GM21381 (cell line): ENCODE results near the gene U2SURP.

ENCODE experiments used
- ATAC-seq: cut with Tn5 transposase; IDR thresholded peaks from one replicate; pipeline ENCODE4 v1.9.1; 2021; ENCODE audit warnings: mild to moderate bottlenecking, moderate library complexity; ENCODE audit not compliant: unreplicated experiment

The U2SURP gene

GRCh38 chr3:143001369-143002082, at the start of gene U2SURP:
Gene U2SURP (plus strand): TSS chr3:143001570. CDS start chr3:143001629, 59 bp downstream.
- ATAC-seq, result peak; percentile 88

GRCh38 chr3:142951794-142952193, 49.6 kb upstream of the U2SURP start:
- ATAC-seq, result no peak

DNA sequence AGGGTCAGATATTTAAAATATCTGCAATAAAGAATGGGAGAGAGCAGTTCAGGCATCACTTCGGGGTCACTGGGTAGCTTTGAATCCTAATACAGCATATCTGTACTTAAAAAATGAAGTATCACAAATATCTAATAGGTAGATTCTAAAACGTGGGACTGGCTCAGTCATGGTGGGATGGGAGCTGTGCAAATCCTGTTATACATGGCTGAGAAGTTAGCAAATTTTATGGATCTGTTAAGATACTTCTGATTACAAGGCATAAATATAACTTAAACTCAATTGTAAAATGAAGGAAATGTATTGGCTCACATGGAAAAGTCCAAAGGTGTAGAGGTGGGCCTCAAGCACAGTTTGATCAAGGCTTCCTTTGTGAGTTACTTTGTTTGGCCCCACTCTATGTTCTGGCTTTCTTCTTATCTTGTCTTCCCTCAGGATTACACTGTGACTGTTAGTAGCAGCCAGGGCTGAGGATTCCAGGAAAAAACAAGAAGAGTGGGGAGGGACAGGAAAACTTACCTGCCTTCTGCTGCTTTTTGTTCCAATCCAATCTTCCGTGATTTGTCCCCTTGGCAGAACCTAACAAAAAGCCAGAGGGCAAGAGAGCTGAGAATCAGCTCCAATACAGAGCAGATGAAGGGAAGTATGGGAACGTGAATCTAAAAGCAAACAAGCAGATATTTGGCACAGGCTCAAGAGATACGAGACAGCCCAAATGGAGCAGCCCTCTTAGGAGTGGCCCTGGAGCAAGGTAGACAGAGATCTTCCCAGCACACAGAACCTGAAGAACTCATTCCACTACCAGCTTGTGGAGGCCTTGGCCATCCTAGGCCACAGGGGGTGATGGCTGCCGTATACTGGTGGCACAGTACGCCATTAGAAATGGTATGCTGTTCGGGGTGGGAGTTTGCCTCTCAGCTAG, 48.8 kb upstream of the U2SURP start:
- ATAC-seq, result no peak

DNA sequence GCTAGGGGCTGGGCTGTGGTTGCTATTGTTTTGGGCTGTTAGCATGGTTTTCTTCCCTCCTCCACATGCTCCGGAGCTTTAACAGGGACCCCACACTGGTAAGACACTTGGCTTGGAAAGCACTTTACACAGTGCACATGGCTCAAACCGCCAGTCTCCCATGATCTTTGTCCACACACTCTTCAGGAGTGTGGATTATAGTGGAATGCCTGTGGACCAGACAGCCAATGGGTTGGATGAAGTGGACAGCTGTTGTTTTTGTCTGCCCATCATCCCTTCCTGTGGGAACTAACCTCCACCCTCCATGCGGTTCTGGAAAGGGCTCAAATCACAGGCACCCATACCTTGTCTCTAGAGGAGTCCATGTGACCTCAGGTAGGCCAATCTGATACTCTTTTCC, 47.9 kb upstream of the U2SURP start:
- no peak for ATAC-seq

DNA sequence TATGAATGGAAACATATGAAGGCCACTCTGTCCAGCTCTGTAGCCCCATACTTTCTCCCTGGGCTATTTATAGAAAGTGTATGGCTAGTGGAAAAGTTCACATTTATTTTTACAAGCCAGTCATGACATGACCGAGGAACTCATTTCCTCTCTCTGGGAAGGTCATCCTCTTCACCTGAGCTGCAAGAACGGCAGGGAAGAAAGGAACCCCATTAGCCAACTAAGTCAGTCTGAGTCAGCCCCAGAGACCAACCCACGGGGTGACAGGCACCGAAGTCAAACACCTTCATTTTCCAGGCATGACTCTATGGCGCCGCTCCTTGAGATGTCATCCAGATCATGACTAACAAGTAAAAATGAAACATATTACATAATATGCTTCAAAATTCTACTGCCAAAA, 42.7 kb upstream of the U2SURP start:
- ATAC-seq, result no peak

DNA sequence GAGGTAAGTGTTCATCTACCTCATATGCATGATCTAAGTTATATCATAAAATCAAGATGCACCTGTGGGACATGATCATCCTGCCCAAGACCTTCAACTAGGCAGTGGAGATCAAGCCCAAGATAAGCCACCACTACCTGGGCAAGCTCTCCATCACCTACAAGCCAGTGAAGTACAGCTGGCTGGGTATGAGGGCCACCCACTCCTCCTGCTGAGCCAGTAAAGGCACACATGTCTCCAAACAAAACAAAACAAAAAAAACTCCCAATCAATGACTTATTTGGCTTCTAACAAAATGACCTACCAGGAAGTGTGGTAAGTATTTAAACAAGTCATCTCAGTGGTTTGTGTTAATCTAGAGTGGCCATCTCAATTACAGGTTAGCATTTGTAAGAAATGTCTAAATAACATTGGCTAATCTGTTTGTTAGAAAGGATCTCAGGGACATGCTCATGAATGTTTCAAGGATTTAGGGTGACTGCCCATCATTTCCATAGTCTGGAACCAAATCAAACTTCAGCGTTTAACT, 41.0 kb upstream of the U2SURP start:
- no peak for ATAC-seq

DNA sequence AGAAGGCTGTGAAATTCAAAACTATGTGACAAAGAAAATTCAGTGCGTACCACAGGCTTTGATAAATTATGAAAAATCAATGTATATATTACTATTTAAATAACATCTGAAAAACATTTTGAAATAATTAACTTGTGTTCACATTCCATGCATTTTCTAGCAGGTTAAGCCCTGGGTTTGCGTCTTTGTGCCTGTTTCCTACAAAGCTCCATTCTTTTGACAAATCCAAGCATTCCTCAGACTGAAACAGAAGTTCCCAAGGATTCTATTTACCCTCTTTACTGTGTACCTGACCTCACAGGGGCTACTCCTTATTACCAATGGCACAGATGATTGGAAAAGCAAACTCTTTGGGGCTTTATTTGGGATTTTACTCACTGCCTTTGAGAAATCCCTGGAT, 39.8 kb upstream of the U2SURP start:
- ATAC-seq, result no peak

DNA sequence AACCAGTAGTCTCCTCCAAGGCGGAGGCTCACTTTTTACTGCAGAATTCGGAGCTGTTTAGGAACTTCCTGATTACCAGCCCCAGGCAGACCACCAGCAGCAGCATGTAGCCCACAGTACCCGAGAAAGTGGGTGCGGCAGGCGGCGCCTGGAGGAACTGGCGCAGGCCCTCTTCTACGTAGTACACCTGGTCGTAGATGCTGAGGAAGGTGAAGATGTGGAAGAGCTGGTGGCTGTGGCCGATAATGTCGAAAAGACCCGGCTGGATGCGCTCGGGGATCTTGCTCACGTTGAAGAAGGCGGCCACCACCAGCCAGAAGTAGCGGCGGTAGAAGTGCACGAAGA, 39.2 kb upstream of the U2SURP start:
- no peak for ATAC-seq

DNA sequence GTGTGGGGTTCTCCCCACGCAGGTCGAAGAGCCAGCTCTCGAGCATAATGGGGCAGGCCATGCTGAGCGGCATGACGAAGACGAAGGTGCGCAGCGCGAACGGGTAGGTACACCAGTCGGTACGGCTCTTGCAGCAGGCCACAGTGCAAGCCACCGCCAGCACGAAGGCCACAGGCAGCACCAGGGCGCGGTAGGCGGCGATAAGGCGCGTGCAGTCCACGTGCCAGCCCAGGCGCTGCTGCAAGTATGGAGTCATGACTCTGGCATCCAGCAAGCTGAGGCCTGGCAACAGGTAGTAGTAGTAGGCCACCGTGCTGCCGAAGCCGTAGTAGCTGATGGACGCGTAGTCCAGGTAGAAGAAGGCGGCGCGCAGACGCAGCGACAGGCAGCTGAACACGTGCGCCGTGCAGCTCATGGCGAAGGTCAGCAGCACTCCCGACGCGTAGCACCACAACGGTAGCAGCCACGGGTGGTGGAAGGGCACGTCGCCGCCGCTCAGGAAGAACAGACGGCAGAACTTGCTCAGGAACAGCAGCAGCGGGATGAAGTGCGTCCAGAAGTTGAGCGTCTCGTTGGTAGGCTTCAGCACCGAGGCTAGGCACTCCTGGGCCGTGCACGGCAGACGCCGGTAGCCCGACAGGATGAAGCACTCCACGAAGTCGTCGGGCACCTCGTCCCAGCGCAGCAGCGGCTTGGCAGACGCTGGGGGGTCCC, 38.7 kb upstream of the U2SURP start:
- peak; percentile 16 for ATAC-seq

DNA sequence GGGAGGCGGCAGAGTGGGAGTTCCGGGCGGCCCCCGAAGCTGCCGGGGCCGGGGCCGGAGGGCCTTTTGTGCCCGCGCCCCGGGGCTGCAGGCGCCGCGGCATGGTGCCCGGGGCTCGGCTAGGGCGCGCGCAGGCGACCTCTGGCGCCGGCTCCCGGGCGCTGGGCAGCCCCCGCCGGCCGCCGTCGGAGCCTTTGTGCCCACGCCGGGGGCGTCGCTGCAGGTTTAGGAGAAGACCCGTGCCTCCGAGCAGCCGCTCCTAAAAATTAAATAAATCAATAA, 38.2 kb upstream of the U2SURP start:
- ATAC-seq, result peak; percentile 47

DNA sequence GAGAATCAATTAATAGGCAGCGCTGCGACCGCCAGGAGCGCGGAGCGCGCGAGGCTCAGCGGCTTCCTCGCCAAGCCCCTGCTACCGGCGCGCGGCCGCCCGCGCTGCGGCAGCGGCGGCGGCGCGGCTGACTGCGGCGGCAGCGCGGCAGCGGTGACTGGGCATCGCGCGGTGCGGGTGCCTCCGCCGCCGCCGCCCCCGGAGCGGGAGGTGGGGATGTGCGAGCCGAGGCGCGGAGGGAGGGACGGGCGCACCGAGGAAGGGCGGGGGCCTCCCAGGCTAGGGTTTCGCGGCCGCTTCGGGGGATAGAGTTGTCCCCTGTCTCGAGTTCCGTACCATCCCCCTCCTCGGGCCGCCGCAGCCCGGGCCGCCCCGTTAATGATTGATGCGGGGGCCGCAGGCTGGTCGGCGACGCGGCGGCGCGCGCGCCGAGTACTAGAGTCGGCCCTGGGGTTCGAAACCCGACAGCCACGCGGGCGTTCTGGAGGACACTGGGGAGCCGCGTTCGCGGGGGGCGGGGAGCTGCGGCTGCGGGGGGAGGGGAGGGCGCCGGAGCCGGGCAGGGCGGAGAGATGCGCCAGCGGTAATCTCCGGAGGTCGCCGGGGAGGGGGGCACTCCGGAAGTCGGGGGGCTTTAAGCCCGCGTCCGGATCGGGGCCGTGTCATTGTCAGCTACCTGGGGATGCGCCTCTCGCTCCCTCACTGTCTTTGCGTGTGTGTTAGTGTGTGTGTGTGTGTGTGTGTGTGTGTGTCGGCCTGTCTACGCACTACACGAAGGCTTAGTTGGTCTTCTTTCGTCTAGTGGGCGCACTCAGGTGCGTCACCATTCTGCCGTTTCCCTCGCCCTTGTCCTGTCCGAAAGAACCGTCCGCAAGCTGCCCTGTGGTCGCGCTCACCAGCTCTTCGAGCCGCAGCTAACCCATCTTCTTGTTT, 37.6 kb upstream of the U2SURP start, which contains the start of gene PAQR9:
Gene PAQR9 (minus strand): TSS at position 159 of the 933 bp plus-strand sequence. CDS start 338 bp downstream, outside the sequence.
- peak; percentile 58 for ATAC-seq

DNA sequence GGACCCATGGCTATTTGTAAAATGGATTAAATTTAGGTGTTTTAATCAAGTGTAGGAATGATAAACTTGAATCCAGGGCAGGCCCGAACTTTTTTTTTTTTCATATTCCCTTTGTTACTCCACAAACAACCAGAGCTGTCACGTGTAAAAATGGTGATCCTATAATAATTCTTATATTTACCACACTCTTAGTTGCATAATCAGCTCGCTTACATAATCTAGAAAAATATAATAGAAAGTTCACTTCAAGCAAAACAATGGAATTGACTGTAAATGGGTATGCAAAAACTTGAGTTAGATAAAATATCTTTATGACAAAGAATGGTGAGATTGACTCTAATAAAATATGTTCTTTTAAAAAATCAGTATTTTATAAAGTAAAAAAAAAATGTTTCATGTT, 35.8 kb upstream of the U2SURP start:
- no peak for ATAC-seq

DNA sequence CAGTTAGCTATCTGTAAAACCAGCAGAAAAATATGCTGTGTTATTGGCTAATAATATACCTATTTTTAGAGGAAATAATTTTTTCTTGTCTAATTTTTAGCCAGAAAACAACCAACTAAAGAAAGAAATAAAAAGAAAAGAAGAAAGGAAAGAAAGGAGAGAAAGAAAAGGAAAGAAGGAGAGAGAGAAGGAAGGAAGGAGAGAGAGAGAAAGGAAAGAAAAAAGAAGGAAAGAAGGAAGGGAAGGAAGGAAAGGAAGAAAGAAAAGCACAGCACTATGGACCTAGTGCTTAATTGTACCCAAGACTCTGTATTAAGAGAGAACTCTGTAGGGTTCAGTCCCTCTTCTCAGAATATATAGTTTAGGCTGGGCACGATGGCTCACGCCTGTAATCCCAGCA, 34.6 kb upstream of the U2SURP start:
- ATAC-seq, result no peak

- ATAC-seq, result no peak
Measured at GRCh38 chr3:142968319-142969025, 32.9 kb upstream of the U2SURP start.

GRCh38 chr3:142971431-142971830, 29.9 kb upstream of the U2SURP start:
- no peak for ATAC-seq

- no peak for ATAC-seq
Measured at GRCh38 chr3:142972092-142972753, 29.1 kb upstream of the U2SURP start.

- ATAC-seq, result no peak
Measured at GRCh38 chr3:142973217-142974009, 28.0 kb upstream of the U2SURP start.

- ATAC-seq, result no peak
Measured at GRCh38 chr3:142975316-142975995, 25.9 kb upstream of the U2SURP start.
